Lower leg skin (tissue), 4 donors: Measurements from ENCODE around the gene AMPD3. TPM values are rescaled to one million over a fixed set of nuclear protein-coding genes. Genes with fewer than 3 reads are reported as not detected.

Source experiments
- DNase-seq, 2 donors: peaks; one replicate each; pipeline ENCODE4 v3.0.0-alpha.2; 2019; ENCODE audit warnings: low spot score in 2 of 2
- H3K4me3 ChIP-seq: fragments of 200-600 bp; sonication (generic); 2 replicates; pipeline ENCODE4 v1.5.1; 2017; ENCODE audit warnings: mild to moderate bottlenecking, low read depth; ENCODE audit not compliant: poor library complexity, severe bottlenecking
- CTCF ChIP-seq, 3 donors: fragments of 450-650 bp; IDR thresholded peaks; one replicate each; pipeline ENCODE4 v1.5.1; 2016; ENCODE audit warnings: antibody characterized with exemption in 3 of 3, mild to moderate bottlenecking in 3 of 3, moderate library complexity in 2 of 3
- POLR2A ChIP-seq, 2 donors: fragments of 450-650 bp; IDR thresholded peaks; one replicate each; pipeline ENCODE4 v1.6.1; 2016 to 2017; ENCODE audit warnings: antibody characterized with exemption in 2 of 2, mild to moderate bottlenecking in 1 of 2, moderate library complexity in 1 of 2
- WGBS, 2 donors: methylation state at CpG; one replicate each; pipeline ENCODE4 v1.1.5; 2018; 5-methylcytosine and 5-hydroxymethylcytosine counted together
- intact Hi-C: fragments of 100-400 bp; cut with DNase I; formaldehyde crosslinking; loops from one replicate; pipeline ENCODE4 v1.15.0; 2023; ENCODE audit warnings: low total_unique reads
- total RNA-seq, 4 donors: library from RNA; depleted of rRNA; stranded (reverse); fragments of >200 nt; gene quantifications; one replicate each; pipeline ENCODE4 v1.1.0, GENCODE V29; 2016

The AMPD3 gene
- total RNA-seq, 4 donors from 2014 or later: 30.2 to 43.3 (median 32.6) TPM

DNA sequence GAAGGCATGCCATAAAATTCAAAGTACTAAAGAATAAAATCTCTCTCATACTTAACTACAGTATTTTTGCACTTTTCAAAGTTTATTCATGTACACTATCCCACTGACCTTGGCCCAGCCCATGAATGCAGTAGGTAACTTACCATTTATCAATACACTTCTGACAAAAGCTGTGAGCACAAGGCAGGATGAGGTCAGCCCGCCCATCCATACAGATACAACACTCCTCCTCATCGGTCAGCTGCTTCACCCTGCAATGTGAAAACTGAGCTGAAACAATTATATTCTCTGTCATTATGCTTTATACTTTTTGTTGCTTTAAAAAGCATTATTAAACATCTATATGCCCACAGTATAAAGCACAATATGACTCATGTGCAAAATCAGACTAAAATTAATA, 63.8 kb downstream of the AMPD3 start:
- H3K4me3 ChIP-seq: no peak overlapping the region
- no peak for TF ChIP-seq CTCF (IDR thresholded peaks at IDR 0.05)
- no peak for TF ChIP-seq POLR2A (IDR thresholded peaks at IDR 0.05)
- DNase-seq: no peak
- 80 to 84% methylated on average over 2 of the region's 2 CpGs for WGBS, 2 donors
- intact Hi-C loops: no loop called here

DNA sequence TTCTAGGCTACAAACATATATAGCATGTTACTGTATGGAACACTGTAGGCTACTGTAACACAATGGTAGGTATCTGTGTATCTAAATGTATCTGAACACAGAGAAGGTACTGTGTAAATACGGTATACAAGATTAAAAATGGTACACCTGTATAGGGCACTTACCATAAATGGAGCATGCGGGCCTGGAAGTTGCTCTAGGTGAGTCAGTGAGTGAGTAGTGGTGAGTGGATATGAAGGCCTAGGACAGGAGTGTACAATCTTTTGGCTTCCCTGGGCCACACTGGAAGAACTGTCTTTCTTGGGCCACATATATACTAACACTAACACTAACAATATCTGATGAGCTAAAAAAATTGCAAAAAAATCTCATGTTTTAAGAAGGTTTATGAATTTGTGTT, 64.6 kb downstream of the AMPD3 start:
- H3K4me3 ChIP-seq: no peak overlapping the region
- TF ChIP-seq POLR2A (IDR thresholded peaks at IDR 0.05) (no peak), CTCF (IDR thresholded peaks at IDR 0.05) (no peak)
- intact Hi-C loops: no loop called here
- 94 to 95% methylated on average over 2 of the region's 2 CpGs for WGBS, 2 donors
- no peak for DNase-seq

DNA sequence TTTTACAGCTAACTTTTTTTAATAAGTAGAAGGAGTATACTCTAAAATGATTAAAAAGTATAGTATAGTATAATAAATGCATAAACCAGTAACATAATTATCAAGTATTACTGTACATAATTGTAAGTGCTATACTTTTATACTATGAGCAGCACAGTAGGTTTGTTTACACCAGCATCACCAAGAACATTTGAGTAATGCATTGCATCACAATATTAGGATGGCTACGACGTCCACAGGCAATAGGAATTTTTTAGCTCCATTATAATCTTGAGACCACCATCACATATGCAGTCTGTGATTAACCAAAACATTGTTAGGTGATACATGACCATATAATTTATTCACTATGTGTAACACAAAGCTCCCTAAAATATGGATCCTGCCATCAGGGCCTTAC, 65.5 kb downstream of the AMPD3 start:
- 83 to 92% methylated on average over 2 of the region's 2 CpGs for WGBS, 2 donors
- TF ChIP-seq POLR2A (IDR thresholded peaks at IDR 0.05) (no peak), CTCF (IDR thresholded peaks at IDR 0.05) (no peak)
- no peak for DNase-seq
- intact Hi-C loops: no loop called here
- no peak overlapping the region for H3K4me3 ChIP-seq

DNA sequence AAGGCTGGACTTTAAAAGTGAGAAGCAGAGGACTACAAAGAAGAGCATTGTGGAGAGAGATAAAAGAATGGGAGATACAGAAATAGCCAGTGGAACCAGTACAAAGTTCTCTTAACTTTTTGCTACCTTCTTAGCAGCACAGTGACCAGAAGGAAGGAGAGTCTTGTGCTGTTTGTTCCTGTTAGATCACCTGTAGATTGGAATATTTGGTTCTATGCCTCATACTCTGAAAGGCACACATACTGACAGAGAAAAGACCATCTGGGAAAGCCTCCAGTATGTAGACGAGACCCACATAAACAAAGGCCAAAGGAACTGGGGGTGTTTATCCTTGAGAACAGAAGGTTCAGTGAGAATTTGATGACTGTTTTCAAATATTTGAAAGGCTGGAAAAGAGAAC, 67.2 kb downstream of the AMPD3 start:
- intact Hi-C loops: no loop called here
- 41 to 48% methylated on average over 1 of the region's 1 CpG for WGBS, 2 donors
- TF ChIP-seq POLR2A (IDR thresholded peaks at IDR 0.05) (no peak), CTCF (IDR thresholded peaks at IDR 0.05) (no peak)
- H3K4me3 ChIP-seq: no peak overlapping the region
- no peak for DNase-seq

DNA sequence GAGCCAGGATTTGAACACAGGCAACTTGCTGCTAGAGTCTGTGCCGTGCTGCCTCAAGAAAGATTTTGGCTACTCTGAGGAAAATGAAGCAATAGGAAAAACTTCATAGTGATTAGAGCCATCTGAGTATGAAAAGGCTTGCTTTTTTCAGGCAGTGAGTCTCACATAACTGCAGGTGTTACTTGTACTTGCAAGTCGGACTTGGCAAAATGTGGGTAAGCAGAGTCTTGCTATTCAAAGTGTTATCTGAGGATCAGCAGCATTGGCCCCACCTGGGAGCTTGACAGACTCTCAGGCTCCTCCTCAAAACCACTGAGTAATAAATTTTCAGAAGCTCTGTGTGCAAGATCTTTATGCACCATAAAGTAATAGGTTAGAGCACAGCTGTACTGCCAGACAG, 67.9 kb downstream of the AMPD3 start:
- DNase-seq: no peak
- no peak for TF ChIP-seq CTCF (IDR thresholded peaks at IDR 0.05)
- intact Hi-C loops: no loop called here
- no peak overlapping the region for H3K4me3 ChIP-seq
- WGBS, 2 donors: 39% methylated on average over 2 of the region's 2 CpGs

DNA sequence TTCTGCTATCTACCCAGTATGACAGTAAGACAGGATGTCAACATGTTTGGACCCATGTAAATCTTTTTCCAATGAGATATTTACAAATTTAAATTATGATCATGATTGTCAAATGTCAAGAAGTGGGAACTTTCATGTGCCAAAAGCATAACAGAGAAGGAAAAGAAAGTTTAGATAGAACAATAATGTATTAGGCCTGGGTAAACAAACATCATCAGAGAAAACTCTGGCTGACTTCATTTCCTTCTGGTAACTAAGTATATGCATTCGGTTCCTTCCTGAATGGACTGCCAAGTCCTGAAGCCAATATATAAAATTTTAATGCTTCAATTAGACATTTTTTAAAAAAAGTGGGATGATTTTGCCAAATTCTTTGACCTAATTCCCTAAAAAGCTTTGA, 69.4 kb downstream of the AMPD3 start:
- TF ChIP-seq CTCF (IDR thresholded peaks at IDR 0.05) (no peak), POLR2A (IDR thresholded peaks at IDR 0.05) (no peak)
- DNase-seq: no peak
- no peak overlapping the region for H3K4me3 ChIP-seq
- 43 to 51% methylated on average over 1 of the region's 1 CpG for WGBS, 2 donors
- intact Hi-C loops: no loop called here
